Loucy (cell line): ENCODE measurements around the gene CRYBA4.
A peak's percentile ranks its signal among the peaks of the same experiment; 100 is the strongest.

Source experiments
- H2AFZ ChIP-seq: fragments of 200-600 bp; sonication (generic); 2 replicates; pipeline ENCODE4 v1.6.0; 2016; ENCODE audit warnings: antibody characterized with exemption, mild to moderate bottlenecking, low read length, moderate library complexity
- H3F3A ChIP-seq: fragments of 200-600 bp; 2 replicates; pipeline ENCODE4 v1.6.0; 2016; ENCODE audit warnings: antibody characterized with exemption, low read depth, mild to moderate bottlenecking
- H3K27me3 ChIP-seq: fragments of 200-600 bp; sonication (generic); 2 replicates; pipeline ENCODE4 v1.6.1; 2014; ENCODE audit warnings: low read length, mild to moderate bottlenecking; ENCODE audit not compliant: insufficient read depth, poor library complexity, severe bottlenecking
- H3K36me3 ChIP-seq: fragments of 200-600 bp; sonication (generic); 2 replicates; pipeline ENCODE4 v1.6.1; 2016; ENCODE audit warnings: low read length; ENCODE audit not compliant: insufficient read depth
- H3K4me1 ChIP-seq: fragments of 200-600 bp; sonication (generic); 2 replicates; pipeline ENCODE4 v1.5.1; 2014; ENCODE audit warnings: low read length, mild to moderate bottlenecking; ENCODE audit not compliant: insufficient read depth, poor library complexity, severe bottlenecking
- H3K4me2 ChIP-seq: fragments of 200-600 bp; sonication (generic); 2 replicates; pipeline ENCODE4 v1.6.0; 2014; ENCODE audit warnings: antibody characterized with exemption, low read length, low read depth, mild to moderate bottlenecking; ENCODE audit not compliant: poor library complexity, severe bottlenecking
- H3K4me3 ChIP-seq: fragments of 200-600 bp; sonication (generic); 2 replicates; pipeline ENCODE4 v1.5.1; 2014; ENCODE audit warnings: low read length, mild to moderate bottlenecking, mixed read lengths; ENCODE audit not compliant: poor library complexity, severe bottlenecking
- H3K79me2 ChIP-seq: fragments of 200-600 bp; sonication (generic); 2 replicates; pipeline ENCODE4 v1.6.1; 2014; ENCODE audit warnings: low read length; ENCODE audit not compliant: insufficient read depth
- H3K9ac ChIP-seq: fragments of 200-600 bp; sonication (generic); 2 replicates; pipeline ENCODE4 v1.6.0; 2014; ENCODE audit warnings: mild to moderate bottlenecking, low read depth, low read length, moderate library complexity; ENCODE audit not compliant: poor library complexity, severe bottlenecking
- H3K9me2 ChIP-seq: fragments of 200-600 bp; sonication (generic); replicated peaks from 2 replicates; pipeline ENCODE4 v1.6.1; 2016; ENCODE audit warnings: low read depth, low read length, mixed read lengths
- H3K9me3 ChIP-seq: fragments of 200-600 bp; sonication (generic); 2 replicates; pipeline ENCODE4 v1.6.1; 2014; ENCODE audit warnings: mild to moderate bottlenecking, antibody characterized with exemption, low read length, low read depth; ENCODE audit not compliant: insufficient read depth
- H4K20me1 ChIP-seq: fragments of 200-600 bp; sonication (generic); 2 replicates; pipeline ENCODE4 v1.6.0; 2014; ENCODE audit warnings: antibody characterized with exemption, low read length, mild to moderate bottlenecking; ENCODE audit not compliant: insufficient read depth, poor library complexity, severe bottlenecking
- EZH2phosphoT487 ChIP-seq: fragments of 200-600 bp; IDR thresholded peaks from 2 replicates; pipeline ENCODE4 v1.6.1; 2018; ENCODE audit warnings: antibody characterized with exemption, mild to moderate bottlenecking, moderate library complexity, borderline replicate concordance
- TF ChIP-seq, protein P1 (sequence below): fragments of 200-600 bp; sonication (generic); conservative IDR thresholded peaks from 2 replicates; pipeline ENCODE4 v1.5.1; 2014; ENCODE audit warnings: mild to moderate bottlenecking, antibody characterized with exemption, low read length

Gene CRYBA4

DNA sequence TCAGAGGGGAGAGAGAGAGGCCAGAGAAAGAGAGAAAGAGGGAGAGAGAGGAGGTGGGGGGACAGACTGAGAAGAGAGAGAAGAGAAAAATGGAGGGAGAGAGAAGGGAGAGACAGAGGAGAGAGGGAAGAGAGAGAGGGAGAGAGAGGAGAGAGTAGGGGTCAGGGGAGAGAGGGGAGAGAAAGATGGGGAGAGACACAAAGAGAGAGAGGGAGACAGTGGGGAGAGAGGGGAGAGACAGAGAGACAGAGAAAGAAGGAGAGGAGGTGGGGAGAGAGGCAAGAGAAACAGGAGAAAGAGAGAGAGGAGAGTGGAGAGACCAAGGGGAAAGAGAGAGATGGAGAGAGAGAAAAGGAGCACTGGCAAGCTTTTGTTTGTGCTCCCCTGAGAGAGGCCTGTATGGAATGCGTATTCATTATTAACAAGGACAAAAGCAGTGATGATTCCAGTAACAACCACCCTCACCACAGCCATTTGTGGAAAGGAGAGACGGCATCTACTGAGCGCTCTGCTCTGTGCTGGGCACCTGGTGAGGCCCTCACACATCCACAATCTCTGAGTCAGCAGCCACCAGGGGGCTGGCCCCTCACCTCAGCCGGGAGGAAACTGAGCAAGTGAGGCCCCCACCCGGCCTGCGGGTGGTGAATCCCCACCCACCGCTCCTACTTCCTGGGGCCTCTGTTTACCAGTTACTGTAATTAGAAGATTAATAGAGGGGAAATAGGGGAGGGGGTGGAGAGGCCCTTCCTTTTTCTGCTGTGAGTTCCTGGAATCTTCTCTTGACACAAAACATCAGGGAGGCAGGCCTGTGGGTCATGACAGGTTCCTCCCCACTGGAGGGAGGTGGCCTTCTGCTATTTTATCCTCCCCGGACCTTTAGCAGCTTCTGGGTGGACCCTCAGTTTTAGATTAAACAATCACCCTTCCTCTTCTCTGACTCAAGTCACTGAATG lies 21.0 kb downstream of the CRYBA4 start:
- Histone ChIP-seq H3K9me2 (no peaks in the 10 kb centered on the region), H3K4me2 (peak overlapping the region; percentile 77), H3K4me3 (peak overlapping the region; percentile 63), H3K79me2 (no peaks in the 10 kb centered on the region), H3K27me3 (no peaks in the 10 kb centered on the region), H3K4me1 (peaks cover 60% of the 10 kb centered on the region), H3K36me3 (no peaks in the 10 kb centered on the region), H3K9ac (peak overlapping the region; percentile 76), H4K20me1 (no peaks in the 10 kb centered on the region), H3K9me3 (no peaks in the 10 kb centered on the region), H3F3A (no peaks in the 10 kb centered on the region), H2AFZ (peak overlapping the region; percentile 22)
- TF ChIP-seq, protein P1, sequence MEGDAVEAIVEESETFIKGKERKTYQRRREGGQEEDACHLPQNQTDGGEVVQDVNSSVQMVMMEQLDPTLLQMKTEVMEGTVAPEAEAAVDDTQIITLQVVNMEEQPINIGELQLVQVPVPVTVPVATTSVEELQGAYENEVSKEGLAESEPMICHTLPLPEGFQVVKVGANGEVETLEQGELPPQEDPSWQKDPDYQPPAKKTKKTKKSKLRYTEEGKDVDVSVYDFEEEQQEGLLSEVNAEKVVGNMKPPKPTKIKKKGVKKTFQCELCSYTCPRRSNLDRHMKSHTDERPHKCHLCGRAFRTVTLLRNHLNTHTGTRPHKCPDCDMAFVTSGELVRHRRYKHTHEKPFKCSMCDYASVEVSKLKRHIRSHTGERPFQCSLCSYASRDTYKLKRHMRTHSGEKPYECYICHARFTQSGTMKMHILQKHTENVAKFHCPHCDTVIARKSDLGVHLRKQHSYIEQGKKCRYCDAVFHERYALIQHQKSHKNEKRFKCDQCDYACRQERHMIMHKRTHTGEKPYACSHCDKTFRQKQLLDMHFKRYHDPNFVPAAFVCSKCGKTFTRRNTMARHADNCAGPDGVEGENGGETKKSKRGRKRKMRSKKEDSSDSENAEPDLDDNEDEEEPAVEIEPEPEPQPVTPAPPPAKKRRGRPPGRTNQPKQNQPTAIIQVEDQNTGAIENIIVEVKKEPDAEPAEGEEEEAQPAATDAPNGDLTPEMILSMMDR = peak; percentile 63
- no peak for TF ChIP-seq EZH2phosphoT487

DNA sequence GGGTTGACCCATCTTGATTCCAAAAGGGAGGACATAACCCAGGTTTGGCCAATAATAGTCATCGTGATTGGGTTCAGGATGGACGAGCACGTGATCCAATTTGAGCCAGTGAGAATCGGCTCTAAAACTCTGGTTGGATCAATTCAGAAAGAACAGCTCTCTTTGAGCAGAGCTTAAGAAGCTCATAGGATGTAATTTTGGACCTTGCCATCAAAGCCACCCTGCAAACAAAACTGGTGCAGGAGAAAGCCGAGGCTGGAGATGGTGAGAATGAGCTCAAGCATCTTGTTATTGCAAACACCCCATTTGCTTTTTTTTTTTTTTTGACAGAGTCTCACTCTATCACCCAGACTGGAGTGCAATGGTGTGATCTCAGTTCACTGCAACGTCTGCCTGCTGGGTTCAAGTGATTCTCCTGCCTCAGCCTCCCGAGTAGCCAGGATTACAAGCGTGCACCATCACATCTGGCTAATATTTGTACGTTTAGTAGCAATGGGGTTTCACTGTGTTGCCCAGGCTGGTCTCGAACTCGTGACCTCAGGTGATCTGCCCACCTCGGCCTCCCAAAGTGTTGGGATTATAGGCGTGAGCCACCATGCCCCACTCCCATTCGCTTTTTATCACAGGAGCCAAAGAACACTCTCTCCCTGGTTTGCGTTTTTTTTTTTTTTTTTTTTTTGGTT lies 21.8 kb downstream of the CRYBA4 start:
- H3K79me2 ChIP-seq = no peaks in the 10 kb centered on the region
- H3K4me1 ChIP-seq = peaks cover 66% of the 10 kb centered on the region
- H3K9ac ChIP-seq = peak overlapping the region; percentile 76
- no peaks in the 10 kb centered on the region for H3K9me2 ChIP-seq
- H4K20me1 ChIP-seq = no peaks in the 10 kb centered on the region
- peak overlapping the region; percentile 77 for H3K4me2 ChIP-seq
- no peaks in the 10 kb centered on the region for H3K9me3 ChIP-seq
- no peaks in the 10 kb centered on the region for H3K36me3 ChIP-seq
- TF ChIP-seq, protein P1 = no peak
- H2AFZ ChIP-seq = peak overlapping the region; percentile 22; the same call in 1 of the 2 replicates
- no peaks in the 10 kb centered on the region for H3F3A ChIP-seq
- no peaks in the 10 kb centered on the region for H3K27me3 ChIP-seq
- peak overlapping the region; percentile 63 for H3K4me3 ChIP-seq

DNA sequence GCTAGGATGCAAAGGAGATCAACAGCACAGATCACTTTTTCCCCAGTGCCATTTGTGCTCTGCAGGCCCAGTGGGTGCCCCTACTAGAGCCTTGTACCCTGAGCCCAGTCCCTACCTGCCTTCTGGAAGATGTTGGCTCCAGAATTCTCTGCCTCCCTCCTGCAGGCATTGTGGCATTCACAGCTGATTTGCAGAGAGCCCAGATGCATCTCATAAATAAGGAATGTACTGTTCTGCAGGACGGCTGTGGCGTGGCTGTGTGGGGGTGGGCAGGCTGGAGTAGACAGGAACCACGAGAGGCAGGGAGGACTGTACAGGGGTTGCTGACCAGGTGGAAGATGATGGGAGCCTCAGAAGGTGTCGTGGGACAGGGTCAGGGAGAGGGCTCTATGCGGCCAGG lies 24.4 kb downstream of the CRYBA4 start:
- no peaks in the 10 kb centered on the region for H3K79me2 ChIP-seq
- 0 out of 2 replicates have a peak overlapping the region, but pooled peaks have one; percentile 88 for H2AFZ ChIP-seq
- H3K4me3 ChIP-seq = no peak overlapping the region
- no peaks in the 10 kb centered on the region for H3F3A ChIP-seq
- H3K9me2 ChIP-seq = no peaks in the 10 kb centered on the region
- no peaks in the 10 kb centered on the region for H3K27me3 ChIP-seq
- H3K36me3 ChIP-seq = no peaks in the 10 kb centered on the region
- no peaks in the 10 kb centered on the region for H3K9me3 ChIP-seq
- no peak overlapping the region for H3K4me2 ChIP-seq
- peaks cover 65% of the 10 kb centered on the region for H3K4me1 ChIP-seq
- TF ChIP-seq, protein P1 = no peak
- no peak for TF ChIP-seq EZH2phosphoT487
- no peaks in the 10 kb centered on the region for H4K20me1 ChIP-seq
- no peak overlapping the region for H3K9ac ChIP-seq
